Activated T-cell treated with anti-CD3 and anti-CD28 coated beads, Interleukin-2, amount 50 U/mL, for 4 hours (primary cell): ENCODE results near the gene MAPK10. TPM values are rescaled to one million over a fixed set of nuclear protein-coding genes. Genes with fewer than 3 reads are reported as not detected.

Experiments
- ATAC-seq, 2 donors: fragments of 200-7000 bp; cut with Tn5 transposase; one replicate each; pipeline ENCODE4 v1.10.0; 2021
- DNase-seq: peaks from one replicate; pipeline ENCODE4 v3.0.0-alpha.2; 2020
- H3K27me3 Mint-ChIP-seq: one replicate; pipeline ENCODE4 v1.8.0; 2021; ENCODE audit warnings: low read depth, mixed read lengths
- H3K36me3 Mint-ChIP-seq: one replicate; pipeline ENCODE4 v1.8.0; 2022; ENCODE audit warnings: mixed read lengths; ENCODE audit not compliant: insufficient read depth
- H3K4me1 Mint-ChIP-seq: one replicate; pipeline ENCODE4 v1.8.0; 2021; ENCODE audit warnings: low read depth, mixed read lengths
- H3K4me3 Mint-ChIP-seq: one replicate; pipeline ENCODE4 v1.8.0; 2021; ENCODE audit warnings: mild to moderate bottlenecking, moderate library complexity, mixed read lengths
- H3K9me3 Mint-ChIP-seq: one replicate; pipeline ENCODE4 v1.8.0; 2021; ENCODE audit warnings: mixed read lengths
- total RNA-seq, 3 donors: library from RNA; stranded (reverse); gene quantifications; one replicate each; pipeline ENCODE4 v1.2.1, GENCODE V29; 2021

MAPK10 gene
- total RNA-seq, 3 donors from 2014 or later = 0.27 to 0.55 TPM; not detected in 1

GRCh38 chr4:86279293-86279960, 80.4 kb downstream of the MAPK10 start:
- H3K4me3 Mint-ChIP-seq = no peak overlapping the region
- ATAC-seq (no peak), DNase-seq (no peak)
- no peaks in the 10 kb centered on the region for H3K36me3 Mint-ChIP-seq
- no peaks in the 10 kb centered on the region for H3K9me3 Mint-ChIP-seq
- no peaks in the 10 kb centered on the region for H3K27me3 Mint-ChIP-seq
- H3K4me1 Mint-ChIP-seq = no peaks in the 10 kb centered on the region

GRCh38 chr4:86278126-86278525, 81.7 kb downstream of the MAPK10 start:
- Mint-ChIP-seq H3K4me3 (no peak overlapping the region), H3K27me3 (no peaks in the 10 kb centered on the region), H3K36me3 (no peaks in the 10 kb centered on the region), H3K9me3 (no peaks in the 10 kb centered on the region), H3K4me1 (no peaks in the 10 kb centered on the region)
- DNase-seq (no peak), ATAC-seq (no peak)

GRCh38 chr4:86274642-86275041, 85.2 kb downstream of the MAPK10 start:
- Mint-ChIP-seq H3K9me3 (no peaks in the 10 kb centered on the region), H3K4me3 (no peak overlapping the region), H3K36me3 (no peaks in the 10 kb centered on the region), H3K27me3 (no peaks in the 10 kb centered on the region), H3K4me1 (no peaks in the 10 kb centered on the region)
- DNase-seq = no peak
- no peak for ATAC-seq

- Mint-ChIP-seq H3K36me3 (no peaks in the 10 kb centered on the region), H3K4me3 (no peak overlapping the region), H3K4me1 (no peaks in the 10 kb centered on the region), H3K9me3 (no peaks in the 10 kb centered on the region), H3K27me3 (no peaks in the 10 kb centered on the region)
- DNase-seq = no peak
- ATAC-seq = no peak
Measured at GRCh38 chr4:86272669-86273068, 87.2 kb downstream of the MAPK10 start.

GRCh38 chr4:86271057-86271456, 88.8 kb downstream of the MAPK10 start:
- Mint-ChIP-seq H3K4me3 (no peak overlapping the region), H3K9me3 (no peaks in the 10 kb centered on the region), H3K36me3 (no peaks in the 10 kb centered on the region), H3K27me3 (no peaks in the 10 kb centered on the region), H3K4me1 (no peaks in the 10 kb centered on the region)
- ATAC-seq (no peak), DNase-seq (no peak)

GRCh38 chr4:86269354-86269753, 90.5 kb downstream of the MAPK10 start:
- no peaks in the 10 kb centered on the region for H3K4me1 Mint-ChIP-seq
- no peaks in the 10 kb centered on the region for H3K27me3 Mint-ChIP-seq

GRCh38 chr4:86264241-86264640, 95.6 kb downstream of the MAPK10 start:
- H3K27me3 Mint-ChIP-seq = no peaks in the 10 kb centered on the region
- no peak for ATAC-seq
- H3K9me3 Mint-ChIP-seq = no peaks in the 10 kb centered on the region
- H3K4me3 Mint-ChIP-seq = no peak overlapping the region
- no peaks in the 10 kb centered on the region for H3K4me1 Mint-ChIP-seq
- no peak for DNase-seq
- no peaks in the 10 kb centered on the region for H3K36me3 Mint-ChIP-seq

More at GRCh38 chr4:86269354-86269753, 90.5 kb downstream of the MAPK10 start:
- Mint-ChIP-seq H3K36me3 (no peaks in the 10 kb centered on the region), H3K9me3 (no peaks in the 10 kb centered on the region), H3K4me3 (no peak overlapping the region)
- ATAC-seq = no peak
- no peak for DNase-seq

- ATAC-seq (no peak), DNase-seq (no peak)
- no peaks in the 10 kb centered on the region for H3K36me3 Mint-ChIP-seq
- no peak overlapping the region for H3K4me3 Mint-ChIP-seq
- H3K4me1 Mint-ChIP-seq = no peaks in the 10 kb centered on the region
- H3K27me3 Mint-ChIP-seq = no peaks in the 10 kb centered on the region
- H3K9me3 Mint-ChIP-seq = no peaks in the 10 kb centered on the region
Measured at GRCh38 chr4:86261636-86262035, 98.2 kb downstream of the MAPK10 start.

GRCh38 chr4:86256086-86256485, 103.8 kb downstream of the MAPK10 start:
- H3K4me1 Mint-ChIP-seq = no peaks in the 10 kb centered on the region
- H3K36me3 Mint-ChIP-seq = no peaks in the 10 kb centered on the region
- DNase-seq (no peak), ATAC-seq (no peak)
- no peaks in the 10 kb centered on the region for H3K9me3 Mint-ChIP-seq
- H3K27me3 Mint-ChIP-seq = no peaks in the 10 kb centered on the region
- no peak overlapping the region for H3K4me3 Mint-ChIP-seq

- H3K27me3 Mint-ChIP-seq = no peaks in the 10 kb centered on the region
- no peak overlapping the region for H3K4me3 Mint-ChIP-seq
- no peaks in the 10 kb centered on the region for H3K9me3 Mint-ChIP-seq
- H3K36me3 Mint-ChIP-seq = no peaks in the 10 kb centered on the region
- ATAC-seq = no peak
- no peak for DNase-seq
- no peaks in the 10 kb centered on the region for H3K4me1 Mint-ChIP-seq
Measured at GRCh38 chr4:86250619-86251018, 109.2 kb downstream of the MAPK10 start.

- ATAC-seq (no peak), DNase-seq (no peak)
- Mint-ChIP-seq H3K4me1 (no peaks in the 10 kb centered on the region), H3K27me3 (no peaks in the 10 kb centered on the region), H3K4me3 (no peak overlapping the region), H3K9me3 (no peaks in the 10 kb centered on the region), H3K36me3 (no peaks in the 10 kb centered on the region)
Measured at GRCh38 chr4:86250006-86250405, 109.8 kb downstream of the MAPK10 start.

- Mint-ChIP-seq H3K27me3 (no peaks in the 10 kb centered on the region), H3K9me3 (no peaks in the 10 kb centered on the region), H3K4me1 (no peaks in the 10 kb centered on the region), H3K36me3 (no peaks in the 10 kb centered on the region), H3K4me3 (no peak overlapping the region)
- no peak for DNase-seq
- no peak for ATAC-seq
Measured at GRCh38 chr4:86249074-86249473, 110.8 kb downstream of the MAPK10 start.

GRCh38 chr4:86247906-86248305, 111.9 kb downstream of the MAPK10 start:
- ATAC-seq (no peak), DNase-seq (no peak)
- H3K36me3 Mint-ChIP-seq = no peaks in the 10 kb centered on the region
- no peaks in the 10 kb centered on the region for H3K4me1 Mint-ChIP-seq
- peaks cover 5% of the 10 kb centered on the region for H3K9me3 Mint-ChIP-seq
- no peak overlapping the region for H3K4me3 Mint-ChIP-seq
- no peaks in the 10 kb centered on the region for H3K27me3 Mint-ChIP-seq

- H3K27me3 Mint-ChIP-seq = no peaks in the 10 kb centered on the region
- DNase-seq = no peak
- H3K36me3 Mint-ChIP-seq = no peaks in the 10 kb centered on the region
- no peak for ATAC-seq
- H3K9me3 Mint-ChIP-seq = peaks cover 5% of the 10 kb centered on the region
- H3K4me3 Mint-ChIP-seq = no peak overlapping the region
- no peaks in the 10 kb centered on the region for H3K4me1 Mint-ChIP-seq
Measured at GRCh38 chr4:86247320-86247719, 112.5 kb downstream of the MAPK10 start.

GRCh38 chr4:86243750-86244149, 116.1 kb downstream of the MAPK10 start:
- ATAC-seq (no peak), DNase-seq (no peak)
- Mint-ChIP-seq H3K4me1 (no peaks in the 10 kb centered on the region), H3K9me3 (peaks cover 21% of the 10 kb centered on the region), H3K4me3 (no peak overlapping the region), H3K27me3 (no peaks in the 10 kb centered on the region), H3K36me3 (no peaks in the 10 kb centered on the region)

- DNase-seq = no peak
- no peak overlapping the region for H3K4me3 Mint-ChIP-seq
- H3K4me1 Mint-ChIP-seq = no peaks in the 10 kb centered on the region
- H3K36me3 Mint-ChIP-seq = no peaks in the 10 kb centered on the region
- no peaks in the 10 kb centered on the region for H3K27me3 Mint-ChIP-seq
- peaks cover 25% of the 10 kb centered on the region for H3K9me3 Mint-ChIP-seq
- no peak for ATAC-seq
Measured at GRCh38 chr4:86242677-86243076, 117.2 kb downstream of the MAPK10 start.
